OCI-M1 (cell line): ENCODE data around the gene WDR5.
"Not testable (repeated sequence)": the region's sequence is repeated elsewhere in the genome, so short reads cannot be mapped to it uniquely, and the experiment has no call there.

Experiments
- DNase-seq: peaks from one replicate; lab custom pipeline; 2025; lab: John Stamatoyannopoulos, UW

Gene WDR5

DNA sequence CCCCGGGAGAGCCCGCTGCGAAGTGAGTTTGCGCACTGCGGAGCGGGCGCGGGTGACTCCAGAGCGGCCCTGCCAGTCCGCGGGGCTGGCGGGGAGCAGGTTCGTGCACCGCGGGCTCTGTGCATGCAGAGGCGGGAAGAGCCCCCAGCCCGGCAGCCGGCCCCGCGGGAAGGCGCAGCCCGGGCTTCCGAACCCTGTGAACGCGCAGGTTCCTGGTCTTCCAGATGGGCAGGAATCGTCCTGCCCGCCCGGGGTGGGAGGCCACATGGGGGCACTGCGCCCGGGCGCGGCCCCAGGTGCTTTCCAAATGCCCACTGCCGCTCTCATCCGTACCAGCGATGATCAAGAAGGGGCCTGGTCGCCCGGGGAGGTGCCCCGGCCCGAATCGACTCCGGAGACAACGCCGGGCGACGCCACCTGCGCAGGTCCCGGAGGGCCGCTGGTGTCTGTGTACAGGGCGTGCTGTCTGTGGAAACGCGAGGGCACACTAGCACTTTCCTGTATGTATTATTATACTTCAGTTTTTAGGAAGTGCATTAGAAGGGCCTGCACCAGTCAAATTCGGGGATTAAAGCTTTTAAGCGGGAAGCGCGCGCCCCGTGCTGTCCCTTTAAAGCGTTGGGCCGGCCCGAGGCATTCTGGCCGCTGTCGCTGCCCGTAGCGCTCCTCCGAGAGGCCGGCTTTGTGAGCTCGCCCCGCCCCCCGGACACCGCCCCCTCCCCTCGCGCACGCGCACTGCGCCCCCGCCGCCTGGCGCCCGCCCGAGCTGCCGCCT is at the start of gene WDR5:
WDR5 (plus strand) TSS at position 740 of the 775 bp plus-strand sequence. CDS start 3,796 bp downstream, outside the sequence.
- DNase-seq = peak; percentile 92

DNA sequence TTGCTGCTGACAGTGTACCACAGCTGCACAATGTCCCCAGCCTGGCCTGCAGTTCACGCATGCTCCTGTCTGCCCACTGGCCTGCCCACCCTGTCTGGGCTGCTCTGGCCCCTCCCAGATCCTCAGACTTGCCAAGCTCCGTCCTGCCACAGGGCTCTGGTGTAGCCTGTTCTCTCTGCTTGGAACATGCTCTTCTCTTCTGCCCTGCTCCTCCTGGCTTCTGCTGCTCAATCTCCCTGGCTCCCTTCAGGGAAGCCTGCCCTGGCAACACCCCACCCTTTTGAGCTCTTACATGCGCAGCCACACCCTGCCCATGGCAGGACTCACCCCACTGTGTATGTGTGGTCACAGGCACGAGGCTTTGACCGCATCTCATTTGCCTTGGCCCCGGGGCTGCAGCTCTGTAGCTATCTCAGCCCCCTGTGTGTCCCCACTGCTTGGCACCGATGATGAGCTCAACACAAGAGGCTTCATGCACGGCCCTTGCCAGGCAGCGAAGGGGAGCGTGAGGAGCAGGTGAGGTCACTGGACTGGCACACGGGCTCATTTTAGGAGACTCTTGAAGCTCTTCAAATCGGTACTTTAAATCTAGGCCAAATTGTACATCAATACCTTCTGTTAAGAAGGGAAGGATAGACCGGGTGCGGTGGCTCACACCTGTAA is 47.7 kb upstream of the WDR5 start:
- DNase-seq = no peak

DNA sequence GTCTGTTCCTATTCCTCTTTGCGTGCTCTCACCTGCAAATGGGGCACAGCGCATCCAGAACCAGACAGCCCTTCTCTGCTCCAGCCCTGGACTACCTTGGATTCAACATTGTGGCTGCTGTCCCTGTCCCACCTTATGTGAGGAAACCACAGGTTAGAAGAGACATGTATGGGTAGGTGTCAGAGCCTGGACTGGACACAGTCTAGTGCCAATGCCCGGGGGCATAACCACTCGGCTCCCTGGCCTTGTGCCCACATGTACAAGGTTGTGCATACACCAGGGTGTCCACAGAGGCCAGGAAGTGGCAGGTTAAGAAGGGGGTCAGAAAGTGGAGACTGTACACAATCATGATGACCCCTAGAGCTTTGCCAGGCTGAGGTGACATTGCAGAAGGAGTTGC is 45.9 kb upstream of the WDR5 start:
- DNase-seq = no peak

DNA sequence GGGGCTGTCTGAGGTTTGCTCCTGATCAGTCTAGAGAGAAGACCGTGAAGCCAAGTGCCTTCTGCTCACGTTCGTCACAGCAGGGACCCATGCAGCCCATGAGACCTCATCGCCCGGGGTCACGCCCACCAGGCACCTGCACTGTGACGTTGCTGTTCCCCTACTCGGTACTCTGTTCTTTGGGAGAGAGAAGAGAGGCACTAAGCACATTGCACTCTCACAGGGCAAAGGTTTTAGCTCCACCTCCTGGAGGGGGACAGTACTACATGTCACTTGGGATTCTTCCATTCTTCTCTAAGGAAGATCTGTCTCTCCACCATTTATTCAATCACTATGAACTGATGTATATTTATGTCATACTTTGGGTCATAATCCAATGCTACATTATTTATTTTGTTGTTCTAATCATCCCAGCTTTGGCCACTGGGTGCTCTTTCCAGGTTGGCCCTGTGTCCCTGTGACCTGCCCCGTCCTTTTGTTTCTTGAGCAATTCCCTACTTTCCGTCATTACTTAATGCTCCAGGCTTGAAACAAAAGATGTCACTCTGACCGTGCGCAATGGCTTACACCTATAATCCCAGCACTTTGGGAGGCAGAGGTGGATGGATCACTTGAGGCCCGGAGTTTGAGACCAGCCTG is 36.6 kb upstream of the WDR5 start:
- peak; percentile 84 for DNase-seq

DNA sequence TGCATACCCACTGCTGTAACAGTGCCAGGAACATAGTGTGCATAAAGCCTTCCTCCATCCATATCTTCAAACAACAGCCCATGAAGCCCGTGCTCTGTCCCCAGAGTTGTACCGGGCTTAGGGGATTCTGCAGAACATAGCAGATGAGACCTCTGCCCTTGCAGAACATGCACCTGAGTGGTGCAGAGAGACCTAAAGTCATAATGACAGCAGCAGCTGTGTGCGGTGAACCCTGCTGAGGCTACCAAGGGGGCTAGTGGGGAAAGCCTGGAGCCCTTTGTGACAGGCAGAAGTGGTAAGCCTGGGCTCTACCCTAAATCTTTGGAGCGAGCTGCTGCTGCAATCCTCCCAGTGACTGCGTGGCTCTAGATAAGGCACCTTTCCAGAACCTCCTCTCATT is 35.8 kb upstream of the WDR5 start:
- DNase-seq = no peak

DNA sequence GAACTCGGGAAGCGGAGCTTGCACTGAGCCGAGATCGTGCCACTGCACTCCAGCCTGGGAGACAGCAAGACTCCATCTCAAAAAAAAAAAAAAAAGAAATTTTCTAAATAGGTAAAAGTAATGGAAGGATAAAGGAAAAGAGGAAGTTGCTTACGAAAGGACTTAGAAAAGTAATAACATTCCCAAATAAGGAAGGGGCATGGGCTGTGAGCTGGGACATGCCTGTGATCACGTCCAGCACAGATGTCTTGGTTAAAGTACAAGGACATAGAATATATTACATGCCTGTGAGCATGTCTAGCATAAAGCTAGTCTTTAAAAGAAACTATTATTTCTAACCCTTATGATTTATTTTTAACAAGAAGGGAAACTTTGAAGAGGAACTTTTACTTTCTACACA is 34.7 kb upstream of the WDR5 start:
- not testable (repeated sequence) for DNase-seq

DNA sequence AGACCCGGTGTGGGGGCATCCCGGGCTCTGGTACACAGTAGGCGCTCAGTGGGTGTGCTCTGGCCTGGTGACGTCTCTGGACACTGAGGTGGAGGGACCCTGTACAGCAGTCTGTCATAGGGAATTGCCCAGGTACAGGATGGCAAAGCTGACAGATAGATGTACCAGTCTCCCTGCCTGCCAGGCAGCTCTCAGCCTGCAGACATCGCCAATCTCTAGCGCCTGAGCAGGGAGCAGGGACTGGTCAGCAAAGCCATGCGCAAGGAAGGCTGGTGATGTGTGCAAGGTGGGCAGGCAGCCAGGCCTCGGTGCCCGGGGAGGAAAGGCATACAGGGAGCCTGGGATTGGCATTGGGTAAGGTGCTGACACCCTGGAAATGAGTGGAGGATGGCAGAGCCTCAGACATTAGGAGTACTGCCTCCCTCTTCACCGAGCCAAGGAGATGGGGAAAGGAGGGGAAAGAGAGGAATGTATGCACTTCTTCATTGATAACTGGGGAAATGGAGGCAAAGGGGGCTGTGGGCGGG is 34.2 kb upstream of the WDR5 start:
- no peak for DNase-seq

DNA sequence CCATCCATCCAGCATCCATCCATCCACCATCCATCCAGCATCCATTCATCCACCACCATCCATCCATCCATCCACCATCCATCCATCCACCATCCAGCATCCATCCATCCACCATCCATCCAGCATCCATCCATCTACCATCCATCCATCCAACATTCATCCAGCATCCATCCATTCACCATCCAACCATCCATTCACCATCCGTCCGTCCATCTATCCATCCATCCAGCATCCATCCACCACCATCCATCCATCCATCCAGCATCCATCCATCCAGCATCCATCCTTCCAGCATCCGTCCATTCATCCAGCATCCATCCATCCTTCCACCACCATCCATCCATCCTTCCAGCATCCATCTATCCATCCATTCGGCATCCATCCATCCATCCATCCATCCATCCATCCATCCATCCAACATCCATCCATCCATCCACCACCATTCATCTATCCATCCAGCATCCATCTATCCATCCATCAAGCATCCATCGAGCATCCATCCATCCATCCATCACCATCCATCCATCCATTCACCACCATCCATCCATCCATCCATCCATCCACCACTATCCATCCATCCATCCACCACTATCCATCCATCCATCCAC is 32.4 kb upstream of the WDR5 start:
- no peak for DNase-seq

DNA sequence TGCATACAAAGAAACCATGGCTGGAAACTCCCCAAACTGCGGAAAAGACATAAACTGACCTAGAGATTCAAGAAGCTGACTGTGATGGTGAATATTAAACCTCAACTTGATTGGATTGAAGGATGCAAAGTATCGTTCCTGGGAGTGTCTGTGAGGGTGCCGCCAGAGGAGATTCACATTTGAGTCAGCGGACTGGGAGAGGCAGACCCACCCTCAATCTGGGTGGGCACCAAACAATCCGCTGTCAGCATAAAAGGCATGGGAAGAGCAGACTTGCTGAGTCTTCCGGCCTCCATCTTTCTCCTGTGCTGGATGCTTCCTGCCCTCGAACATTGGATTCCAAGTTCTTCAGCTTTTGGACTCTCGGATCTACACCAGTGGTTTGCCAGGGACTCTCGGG is 24.8 kb upstream of the WDR5 start:
- no peak for DNase-seq

DNA sequence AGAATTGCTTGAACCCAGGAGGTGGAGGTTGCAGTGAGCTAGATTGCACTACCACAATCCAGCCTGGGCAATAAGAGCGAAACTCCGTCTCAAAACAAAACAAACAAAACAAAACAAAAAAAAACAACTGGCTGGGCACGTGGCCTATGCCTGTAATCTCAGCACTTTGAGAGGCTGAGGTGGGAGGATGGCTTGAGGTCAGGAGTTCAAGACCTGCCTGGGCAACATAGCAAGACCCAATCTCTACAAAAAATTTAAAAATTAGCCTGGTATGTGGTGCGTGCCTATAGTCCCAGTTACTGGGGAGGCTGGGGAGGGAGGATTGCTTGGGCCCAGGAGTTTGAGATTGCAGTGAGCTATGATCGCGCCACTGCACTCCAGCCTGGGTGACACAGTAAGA is 23.3 kb upstream of the WDR5 start:
- DNase-seq = no peak

DNA sequence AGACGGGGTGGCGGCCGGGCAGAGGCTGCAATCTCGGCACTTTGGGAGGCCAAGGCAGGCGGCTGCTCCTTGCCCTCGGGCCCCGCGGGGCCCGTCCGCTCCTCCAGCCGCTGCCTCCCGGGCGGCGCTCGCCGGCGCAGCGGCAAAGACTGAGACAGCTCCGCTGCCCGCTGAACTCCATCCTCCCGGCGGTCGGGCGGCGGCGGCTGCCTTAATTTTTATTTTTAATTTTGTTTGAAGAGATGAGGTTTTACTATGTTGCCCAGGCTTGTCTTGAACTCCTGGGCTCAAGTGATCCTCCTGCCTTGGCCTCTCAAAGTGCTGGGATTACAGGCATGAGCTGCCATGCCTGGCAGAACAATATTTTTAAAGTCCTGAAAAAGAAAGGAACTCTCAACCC is 16.9 kb upstream of the WDR5 start:
- not testable (repeated sequence) for DNase-seq

DNA sequence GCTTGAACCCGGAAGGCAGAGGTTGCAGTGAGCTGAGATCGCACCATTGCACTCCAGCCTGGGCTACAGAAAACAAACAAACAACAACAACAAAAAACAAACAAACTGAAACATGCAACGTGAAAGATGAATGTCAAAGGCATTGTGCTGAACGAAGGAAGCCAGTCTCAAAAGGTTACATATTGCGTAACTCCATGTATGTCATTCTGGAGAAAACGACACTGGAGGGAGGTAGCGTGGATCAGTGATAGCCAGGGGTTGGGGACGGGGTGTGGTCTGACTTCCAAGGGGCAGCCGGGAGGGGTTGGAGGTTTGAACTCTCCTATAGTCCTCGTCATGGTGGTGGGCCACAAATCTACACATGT is 12.1 kb upstream of the WDR5 start:
- DNase-seq = peak; percentile 42

DNA sequence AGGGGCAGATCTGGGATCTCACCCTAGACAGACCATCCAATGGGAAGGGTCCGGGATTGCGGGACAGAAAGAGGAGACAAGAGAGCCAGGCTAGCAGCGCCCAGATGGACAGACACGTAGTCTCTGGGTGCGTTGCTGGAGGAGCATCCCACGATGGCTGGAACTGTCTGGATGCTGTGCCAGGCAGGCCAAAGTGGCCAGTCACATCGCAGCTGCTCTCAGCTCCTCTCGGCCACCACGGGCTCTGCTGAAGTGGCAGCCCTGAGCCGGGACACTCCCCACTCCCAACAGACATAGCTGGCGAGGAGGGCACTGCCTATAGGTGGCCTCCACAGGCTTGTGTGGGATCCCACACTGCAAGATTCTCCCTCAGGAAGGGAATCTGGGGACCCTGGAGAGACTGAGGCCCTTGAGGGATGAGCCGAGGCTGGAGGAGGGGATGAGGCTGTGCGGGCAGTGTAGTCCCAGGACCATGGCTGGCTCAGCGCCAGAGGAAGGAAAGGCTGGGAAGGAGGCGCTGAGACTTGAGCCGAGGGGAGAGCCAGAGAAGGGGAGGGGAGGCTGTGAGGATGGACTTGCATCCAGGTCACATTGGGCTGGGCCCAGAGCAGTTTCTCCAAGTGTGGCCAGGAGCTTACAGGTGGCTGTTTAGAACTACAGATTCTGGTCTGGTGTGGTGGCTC is 10.3 kb upstream of the WDR5 start:
- no peak for DNase-seq

DNA sequence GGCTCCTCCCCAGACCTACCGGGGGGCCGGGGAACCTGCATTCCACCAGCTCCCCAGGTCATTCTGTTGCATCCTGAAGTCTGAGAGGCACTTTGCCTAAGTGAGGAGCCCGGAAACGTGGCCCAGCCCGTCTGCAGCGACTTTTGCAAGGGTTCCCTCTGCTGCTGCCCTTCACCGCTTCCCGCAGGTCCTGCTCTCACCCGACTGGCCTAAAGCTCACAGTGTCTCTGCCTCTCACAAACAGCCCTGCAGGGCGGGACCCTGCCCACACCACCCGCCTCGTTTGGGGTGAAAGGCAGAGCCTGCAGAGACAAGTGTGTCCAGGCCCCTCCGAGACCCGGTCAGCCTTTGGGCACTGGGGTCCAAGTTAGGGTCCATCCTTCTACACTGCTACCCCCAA is 9.5 kb upstream of the WDR5 start:
- no peak for DNase-seq

DNA sequence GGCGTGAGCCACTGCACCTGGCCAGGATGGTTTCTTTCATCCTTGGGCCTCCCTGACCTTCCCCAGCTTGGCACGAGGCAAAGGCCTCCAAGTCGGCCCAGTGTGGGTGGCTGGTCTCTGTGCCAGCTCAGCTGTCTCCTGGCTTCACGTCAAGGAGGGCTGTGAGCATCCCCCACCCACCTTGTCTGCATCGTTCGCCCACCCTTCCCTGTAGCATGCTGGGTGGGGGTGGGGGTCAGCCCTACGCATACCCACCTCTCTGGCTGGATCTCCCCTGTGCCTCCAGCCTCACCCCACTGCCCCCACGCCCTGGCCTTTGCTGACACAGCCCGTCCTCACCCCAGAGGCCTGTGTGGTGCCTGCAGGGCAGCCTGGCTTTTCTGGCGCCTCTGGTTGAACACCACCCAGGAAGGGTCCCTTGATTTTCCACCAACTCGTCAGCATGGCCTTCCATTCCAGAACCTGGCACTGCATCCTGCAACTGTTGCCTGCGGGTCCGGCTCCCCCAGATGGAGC is 8.8 kb upstream of the WDR5 start:
- no peak for DNase-seq

DNA sequence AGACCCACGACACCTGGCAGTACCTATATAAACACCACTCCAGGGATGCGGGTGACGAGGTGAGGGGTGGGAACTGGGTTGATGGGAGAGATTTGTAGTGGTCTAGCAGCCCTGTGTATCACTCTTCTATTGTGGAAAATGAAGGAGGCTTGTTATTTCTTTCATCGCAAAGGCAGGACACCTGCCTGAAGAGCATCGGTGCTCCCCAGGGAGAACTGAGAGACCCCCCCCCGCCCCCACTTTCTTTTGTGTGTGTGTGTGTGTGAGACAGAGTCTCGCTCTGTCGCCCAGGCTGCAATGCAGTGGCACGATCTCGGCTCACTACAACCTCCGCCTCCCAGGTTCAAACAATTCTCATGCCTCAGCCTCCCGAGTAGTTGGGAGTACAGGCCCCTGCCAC is 8.3 kb upstream of the WDR5 start:
- DNase-seq = no peak

DNA sequence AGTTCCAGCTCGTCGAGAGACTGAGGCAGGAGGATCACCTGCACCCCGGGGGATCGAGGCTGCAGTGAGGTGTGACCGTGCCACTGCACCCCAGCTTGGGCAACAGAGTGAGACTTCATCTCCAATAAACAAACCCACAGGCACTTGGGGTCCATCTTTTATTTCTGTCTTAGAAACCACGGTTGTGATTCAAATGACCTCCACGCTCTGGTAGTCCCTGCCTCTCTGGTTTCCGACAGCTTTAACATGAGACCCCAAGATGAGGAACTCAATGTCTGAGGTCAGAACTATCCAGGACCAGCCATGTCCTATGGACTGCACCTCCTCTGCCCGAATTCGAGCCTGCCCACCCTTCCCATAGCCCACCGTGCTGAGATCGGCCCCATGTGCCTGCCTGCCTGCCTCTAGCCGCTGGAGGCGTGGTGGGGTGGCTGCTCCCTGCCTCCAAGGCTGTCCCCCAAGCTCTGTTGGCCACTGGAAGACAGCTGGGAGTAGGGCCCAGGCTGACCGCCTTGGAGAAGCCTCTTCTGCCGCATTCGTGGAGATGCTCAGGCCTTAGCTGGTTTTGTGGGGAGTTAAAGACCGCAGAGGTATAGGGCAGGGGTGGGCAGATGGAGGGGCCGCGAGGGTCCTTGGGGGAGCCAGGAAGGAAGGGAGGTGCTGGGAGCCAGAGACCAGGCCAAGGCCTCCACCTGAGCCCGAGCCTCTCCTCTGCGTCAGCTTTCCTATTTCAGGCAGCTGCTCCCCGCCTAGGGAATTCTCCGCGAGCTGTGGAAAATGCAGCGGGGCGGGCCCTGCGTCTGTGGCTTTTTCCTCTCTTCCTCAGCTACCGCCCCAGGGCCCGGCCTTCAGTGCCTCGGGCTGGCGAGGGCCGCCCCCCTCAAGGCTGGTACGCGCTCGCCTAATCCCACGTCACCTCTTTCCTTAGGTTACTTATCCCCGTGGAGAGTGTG is 6.9 kb upstream of the WDR5 start:
- DNase-seq = no peak

DNA sequence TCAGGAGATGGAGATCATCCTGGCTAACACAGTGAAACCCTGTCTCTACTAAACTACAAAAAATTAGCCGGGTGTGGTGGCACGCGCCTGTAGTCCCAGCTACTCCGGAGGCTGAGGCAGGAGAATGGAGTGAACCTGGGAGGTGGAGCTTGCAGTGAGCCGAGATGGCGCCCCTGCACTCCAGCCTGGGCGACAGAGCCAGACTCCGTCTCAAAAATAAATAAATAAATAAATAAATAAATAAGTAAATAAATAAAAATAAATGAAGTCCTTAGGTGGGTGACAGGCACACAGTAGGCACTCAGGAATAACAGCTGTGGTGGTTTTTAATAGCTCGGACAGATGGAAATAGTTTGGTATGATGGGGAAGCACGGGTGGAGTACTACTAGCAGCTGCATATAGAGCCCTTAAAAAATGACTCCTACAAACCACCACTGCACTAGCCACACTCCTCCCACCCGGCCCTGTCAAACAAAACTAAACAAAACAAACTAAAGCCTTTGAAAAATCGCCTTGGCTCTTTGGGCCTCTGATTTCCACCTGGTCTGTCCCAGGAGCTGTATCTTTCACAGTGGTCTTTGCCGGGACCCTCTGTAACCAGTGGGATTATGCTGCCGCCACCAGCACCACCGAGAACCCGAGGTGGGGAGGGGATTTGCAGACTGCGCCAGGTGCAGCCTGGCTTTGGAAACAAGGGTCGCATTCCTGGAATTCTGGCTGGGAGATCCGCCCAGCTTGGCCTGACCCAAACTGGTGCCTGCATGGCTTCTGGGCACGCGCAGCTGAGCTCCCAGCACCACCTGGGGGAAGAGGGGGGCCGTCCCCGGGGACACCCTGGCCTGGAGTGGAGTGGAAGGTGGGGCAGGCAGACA is 5.1 kb upstream of the WDR5 start:
- no peak for DNase-seq

DNA sequence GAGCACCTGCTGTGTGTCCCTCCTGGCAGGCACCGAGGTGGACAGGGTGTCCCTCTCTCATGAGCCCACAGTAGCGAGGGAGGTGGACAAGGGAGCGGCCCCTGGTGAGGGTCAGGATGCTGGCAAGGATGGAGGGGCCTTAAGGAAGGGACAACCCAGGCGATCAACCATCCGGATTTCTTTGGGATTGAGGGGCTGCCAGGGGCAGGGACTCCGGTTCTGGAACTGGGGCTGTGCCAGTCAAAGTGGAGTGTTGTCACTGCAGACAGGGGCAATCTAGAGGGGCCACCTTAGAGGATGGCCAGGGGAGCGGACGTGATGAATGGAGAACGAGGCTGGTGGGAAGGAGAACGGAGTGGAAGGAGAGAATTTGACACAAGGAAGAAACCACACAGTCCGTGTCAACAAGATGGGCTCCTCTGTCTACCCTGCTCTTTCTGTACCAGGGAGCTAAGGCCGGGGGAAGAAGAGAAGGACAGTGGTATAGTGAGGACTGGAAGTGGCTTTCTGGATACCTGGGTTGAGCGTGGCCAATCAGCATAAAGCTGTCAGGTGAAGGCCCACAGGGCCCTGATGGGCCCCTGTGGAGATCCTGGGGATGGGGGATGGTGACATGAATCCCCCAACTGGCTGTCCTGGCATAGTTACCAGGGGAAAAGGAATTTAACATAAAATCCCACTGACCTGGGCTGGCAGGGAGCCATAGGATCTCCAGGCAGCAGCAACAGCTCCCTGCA is 4.2 kb upstream of the WDR5 start:
- DNase-seq = no peak
